SK-N-SH (cell line): Measurements from ENCODE around the gene MSRB2. TPM values are rescaled to one million over a fixed set of nuclear protein-coding genes. Genes with fewer than 3 reads are reported as not detected.

ENCODE experiments used
- CTCF ChIA-PET: fragments of 300-600, 350-600 bp; formaldehyde crosslinking; extraction: SDS; loops from one replicate; lab custom pipeline; 2021; lab: Yijun Ruan, JAX
- POLR2A ChIA-PET: fragments of 350-600 bp; sonication (Branson Sonifier 250); formaldehyde crosslinking; extraction: SDS; loops from one replicate; lab custom pipeline; 2020; ENCODE audit warnings: antibody characterized with exemption, inconsistent platforms; lab: Yijun Ruan, JAX
- DNase-seq: peaks from one replicate; pipeline ENCODE4 v3.0.0; 2012
- H2AFZ ChIP-seq: fragments of 200-600 bp; sonication (generic); 2 replicates; pipeline ENCODE4 v1.8.1; 2016; ENCODE audit warnings: antibody characterized with exemption, mild to moderate bottlenecking, low read depth
- H3F3A ChIP-seq: fragments of 200-600 bp; sonication (generic); replicated peaks from 2 replicates; pipeline ENCODE3; 2016; ENCODE audit warnings: antibody characterized with exemption, mild to moderate bottlenecking; ENCODE audit not compliant: insufficient read depth
- H3K27ac ChIP-seq, 2 experiments: fragments of 200-500 bp in 1 of 2; fragments of 200-600 bp in 1 of 2; sonication (Bioruptor generic) in 1 of 2; sonication (generic), shearing (Covaris generic) in 1 of 2; 2 replicates each; pipeline versions ENCODE4 v1.5.1 to v1.6.1; 2014 to 2016; ENCODE audit warnings: low read depth in 2 of 2, inconsistent platforms in 1 of 2, low read length in 1 of 2, mild to moderate bottlenecking in 1 of 2, mixed read lengths in 1 of 2
- H3K27me3 ChIP-seq: fragments of 200-600 bp; sonication (generic), shearing (Covaris generic); 2 replicates; pipeline ENCODE4 v1.6.1; 2016; ENCODE audit warnings: mixed run types; ENCODE audit not compliant: insufficient read depth
- H3K36me3 ChIP-seq, 2 experiments: fragments of 200-500 bp in 1 of 2; fragments of 200-600 bp in 1 of 2; sonication (Bioruptor generic) in 1 of 2; sonication (generic) in 1 of 2; replicated peaks in 1 of 2; 2 replicates each; pipeline versions ENCODE3 to v1.5.1; 2014 to 2016; ENCODE audit warnings: low read length in 1 of 2, mild to moderate bottlenecking in 1 of 2; ENCODE audit not compliant: insufficient read depth in 2 of 2, control insufficient read depth in 1 of 2
- H3K4me1 ChIP-seq, 2 experiments: fragments of 200-500 bp in 1 of 2; fragments of 200-600 bp in 1 of 2; sonication (Bioruptor generic) in 1 of 2; sonication (generic), shearing (Covaris generic) in 1 of 2; 2 replicates each; pipeline versions ENCODE4 v1.5.1 to v1.6.1; 2014 to 2016; ENCODE audit warnings: low read depth in 1 of 2, low read length in 1 of 2, mixed run types in 1 of 2; ENCODE audit not compliant: insufficient read depth in 2 of 2, control insufficient read depth in 1 of 2
- H3K4me2 ChIP-seq: fragments of 200-600 bp; sonication (generic), shearing (Covaris generic); 2 replicates; pipeline ENCODE4 v1.6.1; 2017; ENCODE audit warnings: mixed run types
- H3K4me3 ChIP-seq, 2 experiments: fragments of 200-500 bp in 1 of 2; fragments of 200-600 bp in 1 of 2; sonication (Bioruptor generic) in 1 of 2; sonication (generic), shearing (Covaris generic) in 1 of 2; 2 replicates each; pipeline versions ENCODE4 v1.5.1 to v1.8.1; 2014 to 2016; ENCODE audit warnings: low read depth in 2 of 2, inconsistent platforms in 1 of 2, low read length in 1 of 2, mild to moderate bottlenecking in 1 of 2, mixed read lengths in 1 of 2, moderate library complexity in 1 of 2
- H3K79me2 ChIP-seq: fragments of 200-600 bp; sonication (generic); 2 replicates; pipeline ENCODE4 v1.8.1; 2017; ENCODE audit warnings: mild to moderate bottlenecking; ENCODE audit not compliant: insufficient read depth
- H3K9ac ChIP-seq: fragments of 200-600 bp; sonication (generic); 2 replicates; pipeline ENCODE4 v1.6.1; 2017; ENCODE audit warnings: mixed run types
- H3K9me2 ChIP-seq: fragments of 200-600 bp; sonication (generic); 2 replicates; pipeline ENCODE4 v1.6.1; 2017; ENCODE audit warnings: mixed run types
- H3K9me3 ChIP-seq: fragments of 200-600 bp; sonication (generic); 2 replicates; pipeline ENCODE4 v1.6.1; 2017; ENCODE audit warnings: mixed run types, mild to moderate bottlenecking, moderate library complexity
- H4K20me1 ChIP-seq: fragments of 200-600 bp; sonication (generic); 2 replicates; pipeline ENCODE4 v1.6.1; 2017; ENCODE audit warnings: mild to moderate bottlenecking, mixed run types; ENCODE audit not compliant: insufficient read depth
- EP300 ChIP-seq, 2 experiments: IDR thresholded peaks; 2 replicates each; pipeline versions ENCODE4 v1.4.0 to v1.6.1; 2012; ENCODE audit warnings: borderline replicate concordance in 1 of 2, low read depth in 1 of 2, low read length in 1 of 2
- FOSL2 ChIP-seq: IDR thresholded peaks from 2 replicates; pipeline ENCODE4 v1.4.0; 2012; ENCODE audit warnings: low read depth, mild to moderate bottlenecking, moderate library complexity, borderline replicate concordance
- MAX ChIP-seq: IDR thresholded peaks from 2 replicates; pipeline ENCODE4 v1.4.0; 2012; ENCODE audit warnings: low read depth
- MEF2A ChIP-seq: IDR thresholded peaks from 2 replicates; pipeline ENCODE4 v1.4.0; 2012; ENCODE audit warnings: low read depth, borderline replicate concordance
- POLR2AphosphoS5 ChIP-seq: IDR thresholded peaks from 2 replicates; pipeline ENCODE4 v1.6.1; 2012; ENCODE audit warnings: low read depth, low read length
- RAD21 ChIP-seq: IDR thresholded peaks from 2 replicates; pipeline ENCODE4 v1.6.1; 2012; ENCODE audit warnings: mild to moderate bottlenecking, low read length
- REST ChIP-seq: IDR thresholded peaks from 2 replicates; pipeline ENCODE4 v1.6.1; 2012; ENCODE audit warnings: mild to moderate bottlenecking, low read depth, low read length, moderate library complexity
- SIN3A ChIP-seq: IDR thresholded peaks from 2 replicates; pipeline ENCODE4 v1.6.1; 2012; ENCODE audit warnings: low read depth, mild to moderate bottlenecking, low read length, moderate library complexity, borderline replicate concordance
- SMC3 ChIP-seq: IDR thresholded peaks from 2 replicates; pipeline ENCODE4 v1.6.1; 2012; ENCODE audit warnings: low read depth, low read length, improper control_type of control experiment
- TAF1 ChIP-seq: IDR thresholded peaks from 2 replicates; pipeline ENCODE4 v1.6.1; 2012; ENCODE audit warnings: low read depth, mild to moderate bottlenecking, low read length, moderate library complexity, borderline replicate concordance
- YY1 ChIP-seq: IDR thresholded peaks from 2 replicates; pipeline ENCODE4 v1.4.0; 2012; ENCODE audit warnings: low read depth, mild to moderate bottlenecking
- WGBS: methylation state at CpG from one replicate; pipeline ENCODE4 v1.1.6; 2017; ENCODE audit warnings: low lambda C conversion rate; 5-methylcytosine and 5-hydroxymethylcytosine counted together
- polyA plus RNA-seq, 3 experiments: library from polyadenylated mRNA; depleted of rRNA; stranded (reverse); fragments of >200 nt; gene quantifications; 2 replicates each; pipeline ENCODE4 v1.2.3, GENCODE V29; 2012
- TF ChIP-seq, protein P1 (sequence below): fragments of 200-600 bp; sonication (generic); IDR thresholded peaks from 2 replicates; pipeline ENCODE4 v1.6.1; 2017; ENCODE audit warnings: antibody characterized with exemption, mild to moderate bottlenecking, moderate library complexity

The MSRB2 gene
- polyA plus RNA-seq, 1 of the 3 experiments (the other 2 are of a cell fraction), result 44.0 TPM

GRCh38 chr10:23147035-23147434 is 51.7 kb downstream of the MSRB2 start:
- Histone ChIP-seq H3K9me3 (no peaks in the 10 kb centered on the region), H3K4me2 (no peak overlapping the region), H3F3A (no peaks in the 10 kb centered on the region), H3K27me3 (no peaks in the 10 kb centered on the region), H3K9me2 (no peaks in the 10 kb centered on the region), H3K4me3 (no peak overlapping the region), H3K79me2 (no peaks in the 10 kb centered on the region), H4K20me1 (no peaks in the 10 kb centered on the region), H3K9ac (no peak overlapping the region), H3K4me1 (no peaks in the 10 kb centered on the region), H3K36me3 (no peaks in the 10 kb centered on the region), H2AFZ (no peak overlapping the region), H3K27ac (no peak overlapping the region)
- POLR2A ChIA-PET, result no interaction called here
- no peak for DNase-seq
- 52% methylated on average over 6 of the region's 6 CpGs for WGBS
- TF ChIP-seq RAD21 (no peak), YY1 (no peak), POLR2AphosphoS5 (no peak), EP300 (IDR thresholded peaks at IDR 0.05; ENCODE audit: borderline replicate concordance in 1 of 2, low read depth in 1 of 2, low read length in 1 of 2) (no peak), REST (no peak), MAX (no peak), SIN3A (no peak), FOSL2 (no peak), TAF1 (no peak), MEF2A (no peak), SMC3 (no peak)
- TF ChIP-seq, protein P1, sequence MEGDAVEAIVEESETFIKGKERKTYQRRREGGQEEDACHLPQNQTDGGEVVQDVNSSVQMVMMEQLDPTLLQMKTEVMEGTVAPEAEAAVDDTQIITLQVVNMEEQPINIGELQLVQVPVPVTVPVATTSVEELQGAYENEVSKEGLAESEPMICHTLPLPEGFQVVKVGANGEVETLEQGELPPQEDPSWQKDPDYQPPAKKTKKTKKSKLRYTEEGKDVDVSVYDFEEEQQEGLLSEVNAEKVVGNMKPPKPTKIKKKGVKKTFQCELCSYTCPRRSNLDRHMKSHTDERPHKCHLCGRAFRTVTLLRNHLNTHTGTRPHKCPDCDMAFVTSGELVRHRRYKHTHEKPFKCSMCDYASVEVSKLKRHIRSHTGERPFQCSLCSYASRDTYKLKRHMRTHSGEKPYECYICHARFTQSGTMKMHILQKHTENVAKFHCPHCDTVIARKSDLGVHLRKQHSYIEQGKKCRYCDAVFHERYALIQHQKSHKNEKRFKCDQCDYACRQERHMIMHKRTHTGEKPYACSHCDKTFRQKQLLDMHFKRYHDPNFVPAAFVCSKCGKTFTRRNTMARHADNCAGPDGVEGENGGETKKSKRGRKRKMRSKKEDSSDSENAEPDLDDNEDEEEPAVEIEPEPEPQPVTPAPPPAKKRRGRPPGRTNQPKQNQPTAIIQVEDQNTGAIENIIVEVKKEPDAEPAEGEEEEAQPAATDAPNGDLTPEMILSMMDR, result no peak
- CTCF ChIA-PET, result interaction anchor here (1.4 to 5.6 kb wide), 2 partner anchors 11 to 146 kb away, joined by 5 to 51 read pairs; no protein-coding TSS in a partner anchor
